ENCODE measurements around the gene ABCC9.
A peak's percentile ranks its signal among the peaks of the same experiment; 100 is the strongest.

Gene ABCC9

GRCh38 chr12:21865846-21866245, 75.4 kb downstream of the ABCC9 start:
- DNase-seq, result no peak

GRCh38 chr12:21860534-21860933, 80.7 kb downstream of the ABCC9 start:
- no peak for DNase-seq

GRCh38 chr12:21860128-21860527, 81.1 kb downstream of the ABCC9 start:
- no peak for DNase-seq

- DNase-seq, result no peak
These were observed 89.0 kb downstream of the ABCC9 start for GRCh38 chr12:21852251-21852650.

GRCh38 chr12:21851151-21851550, 90.1 kb downstream of the ABCC9 start:
- no peak for DNase-seq

- DNase-seq, result no peak
These were observed 90.8 kb downstream of the ABCC9 start for GRCh38 chr12:21850419-21850818.

- DNase-seq, result peak in 1 of 3 experiments; percentile 27
These were observed 91.3 kb downstream of the ABCC9 start for GRCh38 chr12:21849878-21850277.

GRCh38 chr12:21848192-21848591, 93.0 kb downstream of the ABCC9 start:
- no peak for DNase-seq

GRCh38 chr12:21843795-21844194, 97.4 kb downstream of the ABCC9 start:
- no peak for DNase-seq

- DNase-seq, result no peak
These were observed 101.5 kb downstream of the ABCC9 start for GRCh38 chr12:21839776-21840175.

- DNase-seq, result no peak
These were observed 103.4 kb downstream of the ABCC9 start for GRCh38 chr12:21837847-21838246.

- DNase-seq, result no peak
These were observed 109.4 kb downstream of the ABCC9 start for GRCh38 chr12:21831791-21832344.

- DNase-seq, result no peak
These were observed 112.4 kb downstream of the ABCC9 start for GRCh38 chr12:21828779-21829178.

- DNase-seq, result no peak
These were observed 113.0 kb downstream of the ABCC9 start for GRCh38 chr12:21828136-21828775.

- no peak for DNase-seq
These were observed 114.1 kb downstream of the ABCC9 start for GRCh38 chr12:21827083-21827482.

- no peak for DNase-seq
These were observed 114.7 kb downstream of the ABCC9 start for GRCh38 chr12:21826618-21826910.

- DNase-seq, result no peak
These were observed 115.2 kb downstream of the ABCC9 start for GRCh38 chr12:21825886-21826617.

- no peak for DNase-seq
These were observed 117.6 kb downstream of the ABCC9 start for GRCh38 chr12:21823581-21823980.

GRCh38 chr12:21819678-21820077, 121.5 kb downstream of the ABCC9 start:
- no peak for DNase-seq

- no peak for DNase-seq
These were observed 122.0 kb downstream of the ABCC9 start for GRCh38 chr12:21819236-21819635.

- DNase-seq, result no peak
These were observed 122.6 kb downstream of the ABCC9 start for GRCh38 chr12:21818627-21819026.

- DNase-seq, result peak in 1 of 3 experiments; percentile 14
These were observed 125.7 kb downstream of the ABCC9 start for GRCh38 chr12:21815306-21816062.

- DNase-seq, result no peak
These were observed 126.4 kb downstream of the ABCC9 start for GRCh38 chr12:21814814-21815213.

GRCh38 chr12:21814327-21814726, 126.9 kb downstream of the ABCC9 start:
- no peak for DNase-seq

Measured in NCI-H1417 (cell line).